ENCODE results near the gene PPFIA2.

DNA sequence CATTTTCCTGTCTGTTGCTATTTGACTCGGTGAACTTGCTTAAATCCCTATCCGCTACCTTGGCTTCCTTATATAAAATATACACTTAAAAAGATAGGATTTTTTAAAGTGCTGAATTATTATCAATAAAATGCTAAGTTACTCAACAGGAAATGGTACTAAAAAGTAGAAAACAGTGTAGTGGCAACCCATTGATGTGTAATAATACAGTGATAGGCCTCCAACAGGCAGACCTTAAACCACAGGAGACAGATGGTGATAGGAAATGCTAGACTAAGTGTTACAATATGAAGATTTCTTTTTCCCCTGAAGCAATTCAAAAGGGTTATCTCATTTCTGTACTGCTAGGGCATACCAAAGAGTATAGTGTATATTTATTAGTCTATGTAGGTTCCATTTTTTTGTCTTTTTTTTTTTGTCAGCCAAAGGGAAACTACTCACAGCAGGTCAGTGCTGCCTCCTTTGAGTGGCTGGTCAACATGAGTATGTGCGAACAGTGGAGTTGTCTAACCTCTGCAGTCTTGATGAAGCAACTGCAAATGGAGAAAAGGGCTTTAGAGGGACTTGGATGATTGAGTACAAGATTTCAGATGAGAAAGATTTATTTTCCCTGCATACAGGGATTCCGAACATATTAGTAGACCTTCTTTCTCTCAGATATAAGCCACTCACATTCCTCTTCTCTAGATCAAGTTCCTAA is 497.5 kb downstream of the PPFIA2 start:
- TF ChIP-seq, protein P1, sequence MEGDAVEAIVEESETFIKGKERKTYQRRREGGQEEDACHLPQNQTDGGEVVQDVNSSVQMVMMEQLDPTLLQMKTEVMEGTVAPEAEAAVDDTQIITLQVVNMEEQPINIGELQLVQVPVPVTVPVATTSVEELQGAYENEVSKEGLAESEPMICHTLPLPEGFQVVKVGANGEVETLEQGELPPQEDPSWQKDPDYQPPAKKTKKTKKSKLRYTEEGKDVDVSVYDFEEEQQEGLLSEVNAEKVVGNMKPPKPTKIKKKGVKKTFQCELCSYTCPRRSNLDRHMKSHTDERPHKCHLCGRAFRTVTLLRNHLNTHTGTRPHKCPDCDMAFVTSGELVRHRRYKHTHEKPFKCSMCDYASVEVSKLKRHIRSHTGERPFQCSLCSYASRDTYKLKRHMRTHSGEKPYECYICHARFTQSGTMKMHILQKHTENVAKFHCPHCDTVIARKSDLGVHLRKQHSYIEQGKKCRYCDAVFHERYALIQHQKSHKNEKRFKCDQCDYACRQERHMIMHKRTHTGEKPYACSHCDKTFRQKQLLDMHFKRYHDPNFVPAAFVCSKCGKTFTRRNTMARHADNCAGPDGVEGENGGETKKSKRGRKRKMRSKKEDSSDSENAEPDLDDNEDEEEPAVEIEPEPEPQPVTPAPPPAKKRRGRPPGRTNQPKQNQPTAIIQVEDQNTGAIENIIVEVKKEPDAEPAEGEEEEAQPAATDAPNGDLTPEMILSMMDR (IDR thresholded peaks at IDR 0.05; ENCODE audit: poor library complexity, severe bottlenecking): no peak
- TF ChIP-seq POLR2AphosphoS5 (IDR thresholded peaks at IDR 0.05): no peak
- no peak for TF ChIP-seq EP300 (conservative IDR thresholded peaks at IDR 0.05; ENCODE audit: poor library complexity, severe bottlenecking)

Measured in neural cell (in vitro differentiated cells).